H1 (cell line): ENCODE results near the gene HS3ST3B1. TPM values are rescaled to one million over a fixed set of nuclear protein-coding genes. Genes with fewer than 3 reads are reported as not detected.

Experiments
- CTCF ChIA-PET: fragments of 300-600 bp; sonication (Branson Sonifier 250); formaldehyde crosslinking; loops from one replicate; lab custom pipeline; 2021; ENCODE audit not compliant: partially characterized antibody; lab: Charles Lee
- POLR2A ChIA-PET: fragments of 300-600 bp; sonication (Branson Sonifier 250); formaldehyde crosslinking; loops from one replicate; lab custom pipeline; 2021; ENCODE audit warnings: inconsistent platforms; ENCODE audit not compliant: partially characterized antibody; lab: Charles Lee
- DNase-seq, 2 experiments: peaks; one replicate each; pipeline versions ENCODE4 v3.0.0 to v3.0.0-alpha.2; 2010 to 2022; ENCODE audit warnings: low spot score in 2 of 2, low read depth in 1 of 2, mixed read lengths in 1 of 2
- FAIRE-seq: peaks from 2 replicates; lab custom pipeline; 2011; peaks lifted over from hg19 to GRCh38; lab: Jason Lieb, UNC
- H2AFZ ChIP-seq: 2 replicates; pipeline ENCODE4 v1.8.1; 2012; ENCODE audit warnings: low read length, inconsistent platforms
- H2AK5ac ChIP-seq: 2 replicates; pipeline ENCODE4 v1.6.1; 2013; ENCODE audit warnings: low read depth, low read length
- H2BK120ac ChIP-seq: replicated peaks from 2 replicates; pipeline ENCODE3; 2013; ENCODE audit warnings: low read depth, low read length, inconsistent platforms
- H2BK12ac ChIP-seq: 2 replicates; pipeline ENCODE4 v1.6.1; 2013; ENCODE audit warnings: low read depth, low read length
- H2BK15ac ChIP-seq: 2 replicates; pipeline ENCODE4 v1.6.1; 2013; ENCODE audit warnings: low read length
- H2BK20ac ChIP-seq: 2 replicates; pipeline ENCODE4 v1.6.1; 2013; ENCODE audit warnings: low read length
- H2BK5ac ChIP-seq: 2 replicates; pipeline ENCODE4 v1.6.1; 2013; ENCODE audit warnings: low read depth, low read length
- H3K14ac ChIP-seq: 2 replicates; pipeline ENCODE4 v1.6.1; 2013; ENCODE audit warnings: inconsistent platforms; ENCODE audit not compliant: insufficient read length
- H3K18ac ChIP-seq: 2 replicates; pipeline ENCODE4 v1.6.1; 2013; ENCODE audit warnings: low read length; ENCODE audit errors: extremely low read depth
- H3K23ac ChIP-seq: 2 replicates; pipeline ENCODE4 v1.6.1; 2013; ENCODE audit warnings: inconsistent platforms; ENCODE audit not compliant: insufficient read length
- H3K23me2 ChIP-seq: 2 replicates; pipeline ENCODE4 v1.6.1; 2013; ENCODE audit warnings: low read depth, low read length
- H3K27ac ChIP-seq: 2 replicates; pipeline ENCODE4 v1.6.1; 2011; ENCODE audit warnings: low read depth, low read length, inconsistent platforms
- H3K27me3 ChIP-seq, 4 experiments: replicated peaks in 1 of 4; 1 replicate in 1 of 4; 2 replicates in 3 of 4; pipeline versions ENCODE4 v1.6.1 to v1.8.1; 2011 to 2013; ENCODE audit warnings: low read length in 3 of 4, mild to moderate bottlenecking in 3 of 4, inconsistent platforms in 2 of 4, mixed read lengths in 2 of 4, moderate library complexity in 1 of 4; ENCODE audit not compliant: control insufficient read depth in 3 of 4, insufficient read depth in 3 of 4; ENCODE audit errors: extremely low read depth in 1 of 4
- H3K36me3 ChIP-seq, 4 experiments: 2 replicates each; pipeline versions ENCODE4 v1.6.1 to v1.8.1; 2011 to 2013; ENCODE audit warnings: mild to moderate bottlenecking in 4 of 4, low read length in 3 of 4, moderate library complexity in 2 of 4, control low read depth in 1 of 4, inconsistent platforms in 1 of 4; ENCODE audit not compliant: insufficient read depth in 4 of 4, control insufficient read depth in 2 of 4
- H3K4ac ChIP-seq: replicated peaks from 2 replicates; pipeline ENCODE3; 2013; ENCODE audit warnings: low read length, low read depth, mixed read lengths, inconsistent platforms; ENCODE audit not compliant: insufficient read length
- H3K4me1 ChIP-seq, 4 experiments: replicated peaks in 1 of 4; 1 replicate in 1 of 4; 2 replicates in 3 of 4; pipeline versions ENCODE4 v1.6.1 to v1.8.1; 2011 to 2013; ENCODE audit warnings: low read length in 3 of 4, inconsistent platforms in 2 of 4, mixed read lengths in 1 of 4; ENCODE audit not compliant: insufficient read depth in 4 of 4, control insufficient read depth in 3 of 4
- H3K4me2 ChIP-seq, 2 experiments: 2 replicates each; pipeline versions ENCODE4 v1.6.1 to v1.8.1; 2011 to 2013; ENCODE audit warnings: low read depth in 2 of 2, low read length in 2 of 2, control low read depth in 1 of 2, inconsistent platforms in 1 of 2, mild to moderate bottlenecking in 1 of 2; ENCODE audit not compliant: insufficient read depth in 1 of 2
- H3K4me3 ChIP-seq, 4 experiments: fragments of 200-600, 300-600 bp in 1 of 4; sonication (generic), shearing (Covaris generic), sonication (Bioruptor Twin) in 1 of 4; 2 replicates each; pipeline versions ENCODE4 v1.5.1 to v1.8.1; 2011 to 2016; ENCODE audit warnings: low read length in 4 of 4, low read depth in 3 of 4, control low read depth in 2 of 4, inconsistent platforms in 2 of 4, mild to moderate bottlenecking in 2 of 4, mixed read lengths in 1 of 4, moderate library complexity in 1 of 4; ENCODE audit not compliant: insufficient read depth in 2 of 4; ENCODE audit errors: extremely low read depth in 1 of 4
- H3K56ac ChIP-seq: replicated peaks from 2 replicates; pipeline ENCODE3; 2013; ENCODE audit warnings: low read depth, mild to moderate bottlenecking, mixed read lengths, low read length, inconsistent platforms; ENCODE audit not compliant: insufficient read length
- H3K79me1 ChIP-seq: 2 replicates; pipeline ENCODE4 v1.6.1; 2013; ENCODE audit warnings: low read depth, low read length, control low read depth
- H3K79me2 ChIP-seq, 2 experiments: 2 replicates each; pipeline versions ENCODE4 v1.6.1 to v1.8.1; 2012 to 2013; ENCODE audit warnings: low read length in 2 of 2, mild to moderate bottlenecking in 2 of 2, inconsistent platforms in 1 of 2; ENCODE audit not compliant: insufficient read depth in 2 of 2, control insufficient read depth in 1 of 2
- H3K9ac ChIP-seq, 4 experiments: replicated peaks in 1 of 4; 1 replicate in 1 of 4; 2 replicates in 3 of 4; pipeline versions ENCODE4 v1.6.1 to v1.8.1; 2011 to 2013; ENCODE audit warnings: low read depth in 3 of 4, low read length in 3 of 4, control low read depth in 2 of 4, mild to moderate bottlenecking in 2 of 4, moderate library complexity in 2 of 4, inconsistent platforms in 1 of 4; ENCODE audit errors: extremely low read depth in 1 of 4
- H3K9me3 ChIP-seq, 2 experiments: 2 replicates each; pipeline versions ENCODE4 v1.6.1 to v1.8.1; 2012 to 2013; ENCODE audit warnings: mild to moderate bottlenecking in 2 of 2, moderate library complexity in 2 of 2, control low read depth in 1 of 2, inconsistent platforms in 1 of 2, low read depth in 1 of 2, low read length in 1 of 2, mixed read lengths in 1 of 2; ENCODE audit not compliant: insufficient read depth in 2 of 2
- H4K20me1 ChIP-seq, 2 experiments: replicated peaks in 1 of 2; 2 replicates each; pipeline versions ENCODE3 to v1.8.1; 2011 to 2013; ENCODE audit warnings: inconsistent platforms in 2 of 2, low read length in 2 of 2, mild to moderate bottlenecking in 1 of 2; ENCODE audit not compliant: insufficient read depth in 2 of 2, control insufficient read depth in 1 of 2
- H4K5ac ChIP-seq: 2 replicates; pipeline ENCODE4 v1.6.1; 2013; ENCODE audit warnings: low read length, low read depth, mixed read lengths, inconsistent platforms; ENCODE audit not compliant: insufficient read length
- H4K8ac ChIP-seq: 2 replicates; pipeline ENCODE4 v1.8.0; 2013; ENCODE audit warnings: mild to moderate bottlenecking, moderate library complexity, low read length, inconsistent platforms; ENCODE audit not compliant: insufficient read depth; ENCODE audit errors: extremely low read depth
- H4K91ac ChIP-seq: replicated peaks from 2 replicates; pipeline ENCODE3; 2013; ENCODE audit warnings: low read length, mixed read lengths, inconsistent platforms; ENCODE audit not compliant: insufficient read length
- CEBPB ChIP-seq: IDR thresholded peaks from 2 replicates; pipeline ENCODE4 v1.6.1; 2012; ENCODE audit warnings: low read depth, low read length
- CHD1 ChIP-seq: IDR thresholded peaks from 2 replicates; pipeline ENCODE4 v1.6.1; 2012; ENCODE audit warnings: low read depth, low read length, improper control_type of control experiment
- RAD21 ChIP-seq, 2 experiments: IDR thresholded peaks in 1 of 2; conservative IDR thresholded peaks in 1 of 2; 2 replicates each; pipeline ENCODE4 v1.6.1; 2011; ENCODE audit warnings: low read depth in 2 of 2, low read length in 2 of 2, improper control_type of control experiment in 1 of 2, inconsistent platforms in 1 of 2, mild to moderate bottlenecking in 1 of 2, moderate library complexity in 1 of 2
- RBBP5 ChIP-seq: IDR thresholded peaks from 2 replicates; pipeline ENCODE4 v1.7.1; 2012; ENCODE audit warnings: low read depth, mild to moderate bottlenecking, inconsistent platforms, low read length, moderate library complexity, borderline replicate concordance
- SUZ12 ChIP-seq: fragments of 200-600 bp; sonication (generic); IDR thresholded peaks from 2 replicates; pipeline ENCODE4 v1.6.1; 2012; ENCODE audit warnings: mild to moderate bottlenecking, inconsistent platforms, low read length, moderate library complexity, mixed read lengths
- WGBS, 2 experiments: shearing (Covaris generic) in 1 of 2; methylation state at CpG; one replicate each; pipeline versions ENCODE4 v1.1.6 to v1.1.7; 2013 to 2015; ENCODE audit warnings: low lambda C conversion rate in 2 of 2, mixed read lengths in 2 of 2, inconsistent platforms in 1 of 2, low coverage in 1 of 2, missing lambda C conversion rate in 1 of 2; ENCODE audit not compliant: insufficient replicate concordance in 2 of 2, insufficient coverage in 1 of 2, insufficient read length in 1 of 2; ENCODE audit errors: extremely low coverage in 1 of 2, missing lambda C conversion rate in 1 of 2; 5-methylcytosine and 5-hydroxymethylcytosine counted together
- long read RNA-seq, 2 experiments: library from RNA in 1 of 2; library from capped mRNA in 1 of 2; stranded (forward); transcript quantifications; one replicate each; pipeline ENCODE4 v2.0.0, GENCODE V29; 2021; ENCODE audit warnings: inconsistent platforms in 1 of 2
- polyA minus RNA-seq, 3 experiments: library from RNA; depleted of rRNA, polyadenylated mRNA; stranded (reverse); fragments of >200 nt; gene quantifications; 1 replicate in 2 of 3; 2 replicates in 1 of 3; pipeline ENCODE4 v1.2.3, GENCODE V29; 2011
- polyA plus RNA-seq, 7 experiments: library from polyadenylated mRNA; depleted of rRNA in 3 of 7; stranded (reverse) in 5 of 7; unstranded in 2 of 7; fragments of >200 nt in 5 of 7; fragments of 200-250 nt in 2 of 7; gene quantifications; 1 replicate in 5 of 7; 2 replicates in 1 of 7; 4 replicates in 1 of 7; pipeline versions ENCODE4 v1.2.1 to v1.2.3, GENCODE V29; 2011 to 2013; ENCODE audit warnings: missing spikeins in 2 of 7, mixed read lengths in 2 of 7
- total RNA-seq: library from RNA; stranded (reverse); fragmentation: NEBNext Ultra II Directional; extraction: Animal tissue kit (Norgen Biotek cat#: 25700); gene quantifications from 2 replicates; pipeline ENCODE4 v1.2.1, GENCODE V29; 2021

The HS3ST3B1 gene
- total RNA-seq (14.0 and 14.4 TPM in 2 replicates), polyA plus RNA-seq (2011; rRNA removed) (4.7 and 6.1 TPM in 2 replicates), polyA minus RNA-seq (2011; rRNA and poly(A)+ RNA removed) (11.3 and 12.4 TPM in 2 replicates)
- 5.6 TPM for polyA plus RNA-seq (2011; cell fraction: cytosol; rRNA removed)
- 7.2 TPM for polyA plus RNA-seq (2011; cell fraction: nucleus; rRNA removed)
- 6.1 to 7.0 TPM (median 6.9 TPM) in 4 replicates for polyA plus RNA-seq (2012, experiment 1 of 2)
- polyA plus RNA-seq (2012, experiment 2 of 2), result 2.1 TPM
- polyA plus RNA-seq (2013, experiment 1 of 2), result 6.1 TPM
- 6.8 TPM for polyA plus RNA-seq (2013, experiment 2 of 2)
- 14.5 TPM for polyA minus RNA-seq (2011; cell fraction: cytosol; rRNA and poly(A)+ RNA removed)
- 23.0 TPM for polyA minus RNA-seq (2011; cell fraction: nucleus; rRNA and poly(A)+ RNA removed)
- long read RNA-seq, experiment 1, full-length matches to known transcripts, result 5 of 13 reads
- long read RNA-seq, experiment 1, partial matches to known transcripts, result 0 of 13 reads
- long read RNA-seq, experiment 1, other reads (novel, unspliced or antisense), result 8 of 13 reads
- long read RNA-seq, experiment 2, partial matches to known transcripts, result 0 of 3 reads
- long read RNA-seq, experiment 2, other reads (novel, unspliced or antisense), result 3 of 3 reads

- peak; percentile 98 for DNase-seq
- Histone ChIP-seq H3K36me3 (no peaks in the 10 kb centered on the region), H2BK12ac (peak within 1 kb of the TSS; percentile 93), H3K79me1 (no peaks in the 10 kb centered on the region), H2BK120ac (no peak within 1 kb of the TSS), H3K27ac (no peak within 1 kb of the TSS), H3K4ac (no peak within 1 kb of the TSS), H4K91ac (no peak within 1 kb of the TSS), H3K56ac (no peak within 1 kb of the TSS), H2AFZ (no peak within 1 kb of the TSS; the same call in 1 of the 2 replicates), H3K79me2 (peaks cover 0 to 40% of the 10 kb centered on the region in 2 experiments; a peak in 2 of 4 replicates), H3K9ac (peak within 1 kb of the TSS in 3 of 4 experiments; percentile 44 to 64 (median 45); a peak in 5 of 7 replicates), H4K20me1 (peaks cover 9 to 16% of the 10 kb centered on the region in 2 experiments), H3K14ac (no peak within 1 kb of the TSS), H2BK15ac (peak within 1 kb of the TSS; percentile 77; the same call in 1 of the 2 replicates), H3K23ac (no peak within 1 kb of the TSS), H2AK5ac (no peak within 1 kb of the TSS), H3K4me1 (peaks cover 4 to 42% (median 22%) of the 10 kb centered on the region in 4 experiments), H3K4me3 (peak within 1 kb of the TSS; percentile 48 to 87 (median 75)), H2BK20ac (no peak within 1 kb of the TSS), H4K5ac (no peak within 1 kb of the TSS), H3K4me2 (peak within 1 kb of the TSS; percentile 85 to 87), H3K9me3 (no peaks in the 10 kb centered on the region), H2BK5ac (peak within 1 kb of the TSS; percentile 49; the same call in 1 of the 2 replicates), H3K23me2 (peaks cover 41% of the 10 kb centered on the region), H4K8ac (peak within 1 kb of the TSS; percentile 22), H3K18ac (peak within 1 kb of the TSS; percentile 75), H3K27me3 (peaks cover 25 to 84% (median 73%) of the 10 kb centered on the region in 4 experiments)
- peak; percentile 98 for FAIRE-seq
- CTCF ChIA-PET, result interaction anchor here (0.6 to 2.2 kb wide), 15 partner anchors 9 to 1923 kb away, joined by 3 to 11 read pairs (median 3); no protein-coding TSS in a partner anchor
- 1% methylated on average over 42 of the region's 49 CpGs; no CpG with 5 or more reads in 1 of the 2 experiments for WGBS, 2 experiments
- POLR2A ChIA-PET, result interaction anchor here (0.6 to 1.4 kb wide), 5 partner anchors 9 to 40 kb away, joined by 3 to 12 read pairs (median 3); no protein-coding TSS in a partner anchor
- TF ChIP-seq RBBP5, result no peak
- TF ChIP-seq CEBPB, result no peak; the same call in 1 of the 2 replicates
- TF ChIP-seq RAD21 (IDR thresholded peaks at IDR 0.05 in 1 of 2, conservative IDR thresholded peaks at IDR 0.05 in 1 of 2; ENCODE audit: low read depth in 2 of 2, low read length in 2 of 2), result peak; percentile 3 to 24; a peak in 2 of 4 replicates
- TF ChIP-seq CHD1, result no peak
- TF ChIP-seq SUZ12, result no peak
These were observed at the start of gene HS3ST3B1 for GRCh38 chr17:14300575-14301278. Gene HS3ST3B1 (plus strand): TSS chr17:14301081. CDS start chr17:14301519, 438 bp downstream.
